Mucosa of stomach (tissue), 1 donor: ENCODE results near the gene DSG4.

Experiments
- H3K27me3 ChIP-seq: one replicate; pipeline ENCODE4 v1.7.0; 2013; ENCODE audit warnings: mild to moderate bottlenecking, low read length; ENCODE audit not compliant: control insufficient read depth, insufficient read depth
- H3K36me3 ChIP-seq: one replicate; pipeline ENCODE4 v1.7.0; 2013; ENCODE audit warnings: low read length; ENCODE audit not compliant: control insufficient read depth, insufficient read depth
- H3K4me1 ChIP-seq: one replicate; pipeline ENCODE4 v1.7.0; 2013; ENCODE audit warnings: mild to moderate bottlenecking, low read length; ENCODE audit not compliant: control insufficient read depth, insufficient read depth
- H3K4me3 ChIP-seq: one replicate; pipeline ENCODE4 v1.7.0; 2013; ENCODE audit warnings: low read length
- H3K9ac ChIP-seq: one replicate; pipeline ENCODE4 v1.7.0; 2013; ENCODE audit warnings: mild to moderate bottlenecking, low read length, moderate library complexity
- H3K9me3 ChIP-seq: one replicate; pipeline ENCODE4 v1.7.0; 2013; ENCODE audit warnings: mild to moderate bottlenecking, low read length, moderate library complexity; ENCODE audit not compliant: control insufficient read depth
- donor health status: Pancreatic carcinoma.

DSG4 gene

DNA sequence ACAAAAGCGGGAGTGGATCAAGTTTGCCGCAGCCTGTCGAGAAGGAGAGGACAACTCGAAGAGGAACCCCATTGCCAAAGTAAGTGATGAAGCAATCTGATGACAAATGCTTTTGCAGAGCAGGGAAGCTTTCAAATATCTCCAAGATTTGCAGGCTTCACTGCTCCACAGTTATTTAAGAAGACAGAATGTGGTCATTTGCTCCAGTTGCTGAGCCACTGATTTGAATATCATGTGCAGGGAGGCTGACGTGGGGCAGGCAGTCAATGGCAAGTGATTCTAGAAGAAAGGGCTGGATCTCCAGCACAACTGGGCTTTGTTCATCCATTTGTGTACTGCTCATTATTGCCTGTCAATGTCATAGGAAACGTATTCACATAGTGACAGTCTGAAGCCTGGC lies 10.2 kb downstream of the DSG4 start:
- Histone ChIP-seq H3K4me3 (no peak overlapping the region), H3K9me3 (no peaks in the 10 kb centered on the region), H3K9ac (no peak overlapping the region), H3K4me1 (no peaks in the 10 kb centered on the region), H3K27me3 (no peaks in the 10 kb centered on the region), H3K36me3 (no peaks in the 10 kb centered on the region)

DNA sequence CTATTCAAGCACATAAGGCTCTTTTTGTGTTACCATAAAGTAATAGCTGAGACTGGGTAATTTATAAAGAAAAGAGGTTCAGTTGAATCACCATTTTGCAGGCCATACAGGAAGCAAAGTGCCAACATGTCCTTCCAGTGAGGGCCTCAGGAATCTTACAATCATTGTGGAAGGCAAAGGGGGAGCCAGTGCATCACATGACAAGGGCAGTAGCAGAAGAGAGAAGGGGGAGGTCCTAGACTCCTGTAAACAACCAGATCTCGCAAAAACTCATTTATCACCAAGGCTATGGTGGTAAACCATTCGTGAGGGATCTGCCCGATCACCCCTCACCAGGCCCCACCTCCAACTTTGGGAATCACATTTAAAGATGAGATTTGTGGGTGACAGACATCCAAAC lies 16.7 kb downstream of the DSG4 start:
- Histone ChIP-seq H3K9me3 (no peaks in the 10 kb centered on the region), H3K36me3 (no peaks in the 10 kb centered on the region), H3K9ac (no peak overlapping the region), H3K27me3 (no peaks in the 10 kb centered on the region), H3K4me3 (no peak overlapping the region), H3K4me1 (peaks cover 13% of the 10 kb centered on the region)

DNA sequence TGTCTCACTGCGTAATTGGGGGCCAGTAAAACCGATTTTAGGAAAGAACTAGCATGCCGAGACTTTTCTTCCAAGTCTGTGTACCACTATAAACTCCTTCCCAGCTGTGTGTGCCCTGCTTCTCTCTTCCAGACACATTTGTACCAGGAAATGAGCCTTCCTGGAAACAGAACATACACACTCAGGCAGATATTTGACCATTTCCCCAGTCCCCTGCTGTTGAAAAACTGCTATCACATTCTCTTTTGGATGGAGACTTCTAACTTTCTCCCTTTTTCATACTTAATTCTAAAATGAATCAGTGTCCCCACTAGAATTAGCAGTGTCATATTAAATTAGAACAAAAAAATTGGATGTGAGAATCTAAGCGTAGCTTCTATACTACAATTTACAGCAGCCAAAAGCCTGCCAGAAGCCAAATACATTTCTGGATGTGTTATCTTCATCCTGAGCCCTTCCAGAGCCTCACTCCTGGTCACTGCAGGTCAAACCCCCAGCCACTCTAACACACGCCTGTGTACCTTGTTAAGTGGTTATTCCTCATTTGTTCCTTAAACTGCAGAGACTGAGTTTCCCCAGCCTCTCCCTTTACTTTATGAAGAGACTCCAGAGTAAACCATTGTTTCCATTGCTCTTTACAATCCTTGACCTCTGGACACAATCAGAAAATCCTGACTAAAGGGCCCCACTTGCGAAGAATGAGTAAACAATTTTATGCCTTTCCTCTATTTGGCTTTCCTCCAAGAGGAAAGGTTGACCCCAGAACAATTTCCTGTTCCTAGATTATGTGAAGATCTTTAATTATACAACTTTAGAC lies 20.4 kb downstream of the DSG4 start:
- Histone ChIP-seq H3K9ac (no peak overlapping the region), H3K4me3 (no peak overlapping the region), H3K9me3 (no peaks in the 10 kb centered on the region)

DNA sequence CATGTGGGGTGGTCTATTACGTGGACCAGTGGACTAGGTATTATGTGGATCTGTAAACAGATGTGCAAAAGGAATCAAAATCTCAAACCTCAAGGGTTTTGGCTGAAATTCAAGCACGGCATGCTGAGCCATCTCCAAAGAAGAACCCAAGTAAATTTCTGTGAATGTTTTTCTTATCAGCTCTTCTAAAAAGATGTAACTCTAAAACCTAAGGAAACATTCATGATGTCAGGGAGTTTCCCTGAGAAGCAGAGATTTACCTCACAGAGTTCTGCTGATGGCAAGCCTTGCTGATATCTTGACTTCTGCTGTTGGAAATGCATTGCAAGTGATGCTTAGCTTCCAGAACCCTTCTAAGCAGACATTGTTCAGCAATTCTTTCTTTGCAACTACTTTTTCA lies 21.6 kb downstream of the DSG4 start:
- Histone ChIP-seq H3K4me1 (peaks cover 34% of the 10 kb centered on the region), H3K4me3 (no peak overlapping the region), H3K9ac (no peak overlapping the region), H3K36me3 (no peaks in the 10 kb centered on the region), H3K9me3 (no peaks in the 10 kb centered on the region), H3K27me3 (no peaks in the 10 kb centered on the region)

More for the DNA sequence above, 20.4 kb downstream of the DSG4 start:
- H3K36me3 ChIP-seq: no peaks in the 10 kb centered on the region
- H3K4me1 ChIP-seq: peaks cover 27% of the 10 kb centered on the region
- H3K27me3 ChIP-seq: no peaks in the 10 kb centered on the region

DNA sequence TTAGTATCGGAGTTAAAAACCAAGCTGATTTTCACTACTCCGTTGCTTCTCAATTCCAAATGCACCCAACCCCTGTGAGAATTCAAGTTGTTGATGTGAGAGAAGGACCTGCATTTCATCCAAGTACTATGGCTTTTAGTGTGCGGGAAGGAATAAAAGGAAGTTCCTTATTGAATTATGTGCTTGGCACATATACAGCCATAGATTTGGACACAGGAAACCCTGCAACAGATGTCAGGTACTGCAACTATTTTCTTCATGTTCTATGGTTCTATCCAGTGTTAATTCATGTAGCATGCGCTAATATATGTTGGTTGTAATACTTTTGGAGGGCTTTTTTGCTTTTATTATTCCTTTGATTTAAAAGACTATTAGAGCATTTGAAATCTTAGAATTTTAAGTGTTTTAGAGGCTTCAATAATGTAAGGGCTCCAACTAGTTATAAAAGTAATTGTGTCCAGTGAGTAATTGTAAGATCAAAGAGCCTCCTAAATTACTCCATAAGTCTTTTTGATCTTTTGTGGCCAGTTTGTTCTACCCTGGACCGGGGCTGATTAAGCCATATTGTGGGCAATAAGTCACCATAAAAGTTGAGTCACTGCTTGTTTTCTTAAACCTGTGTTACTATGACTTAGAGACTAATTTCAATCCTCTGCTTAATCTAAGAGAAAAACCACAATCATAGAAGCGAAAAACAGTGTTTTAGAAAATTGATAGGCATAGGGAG lies 22.9 kb downstream of the DSG4 start:
- no peaks in the 10 kb centered on the region for H3K36me3 ChIP-seq
- no peak overlapping the region for H3K4me3 ChIP-seq
- H3K27me3 ChIP-seq: no peaks in the 10 kb centered on the region
- peaks cover 34% of the 10 kb centered on the region for H3K4me1 ChIP-seq
- no peaks in the 10 kb centered on the region for H3K9me3 ChIP-seq
- no peak overlapping the region for H3K9ac ChIP-seq

DNA sequence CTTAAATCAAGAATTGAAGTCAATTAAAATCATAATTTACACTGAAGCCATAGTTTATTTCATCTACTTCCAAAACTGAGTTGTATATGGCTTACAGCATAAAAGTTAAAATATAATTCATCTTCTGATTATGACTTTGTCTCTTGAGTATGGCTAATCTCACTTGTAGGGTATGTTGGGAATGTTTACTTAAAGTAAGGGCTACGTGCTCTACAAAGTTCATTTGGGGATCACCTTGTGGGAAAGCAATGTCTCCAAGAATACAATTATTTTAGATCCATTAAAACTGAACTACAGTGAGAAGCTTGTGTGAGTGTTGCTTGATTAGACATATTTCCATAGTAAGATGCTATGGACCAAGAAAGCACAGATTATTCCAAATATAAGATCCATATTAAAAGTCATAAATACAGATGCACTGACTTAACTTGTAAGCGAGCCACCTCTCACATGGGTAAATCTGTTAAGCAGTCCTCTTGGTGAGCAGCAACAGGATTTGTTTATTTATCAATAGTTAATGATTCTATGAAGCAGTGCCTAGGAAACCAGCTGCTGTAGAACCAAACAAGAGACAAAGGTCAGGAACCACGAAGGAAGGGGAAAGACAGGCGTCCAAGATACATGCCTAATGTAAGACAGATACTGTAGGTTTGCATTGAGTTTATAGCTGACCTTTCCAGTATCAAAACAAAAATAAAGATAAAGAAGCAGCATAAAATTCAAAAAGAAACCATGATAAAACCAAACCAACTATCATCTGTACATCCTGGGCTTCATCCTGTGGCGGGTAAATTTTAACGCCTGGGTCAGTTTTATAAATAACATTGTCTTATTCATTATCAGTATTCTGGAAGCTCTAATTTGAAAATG lies 24.8 kb downstream of the DSG4 start:
- Histone ChIP-seq H3K9ac (no peak overlapping the region), H3K36me3 (no peaks in the 10 kb centered on the region), H3K27me3 (no peaks in the 10 kb centered on the region), H3K4me1 (peaks cover 34% of the 10 kb centered on the region), H3K9me3 (no peaks in the 10 kb centered on the region), H3K4me3 (no peak overlapping the region)

DNA sequence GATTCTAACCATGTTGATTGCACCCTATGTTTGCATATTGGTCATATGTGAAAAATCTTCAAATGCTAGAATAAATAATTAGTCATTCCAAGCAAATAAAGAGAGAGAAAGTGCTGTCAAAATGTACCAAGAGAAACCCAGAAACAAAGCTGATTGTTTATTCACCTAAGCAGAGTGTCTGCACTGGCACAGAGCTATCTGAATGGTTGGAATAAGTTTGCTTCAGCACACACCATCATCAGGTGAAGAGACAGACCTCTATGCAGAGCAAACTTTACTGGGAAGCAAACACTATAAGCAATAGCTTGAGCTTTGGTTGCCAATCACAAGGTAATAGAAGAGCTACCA lies 25.4 kb downstream of the DSG4 start:
- no peaks in the 10 kb centered on the region for H3K36me3 ChIP-seq
- H3K9me3 ChIP-seq: no peaks in the 10 kb centered on the region
- H3K4me1 ChIP-seq: peaks cover 27% of the 10 kb centered on the region
- H3K4me3 ChIP-seq: no peak overlapping the region
- no peak overlapping the region for H3K9ac ChIP-seq
- no peaks in the 10 kb centered on the region for H3K27me3 ChIP-seq

DNA sequence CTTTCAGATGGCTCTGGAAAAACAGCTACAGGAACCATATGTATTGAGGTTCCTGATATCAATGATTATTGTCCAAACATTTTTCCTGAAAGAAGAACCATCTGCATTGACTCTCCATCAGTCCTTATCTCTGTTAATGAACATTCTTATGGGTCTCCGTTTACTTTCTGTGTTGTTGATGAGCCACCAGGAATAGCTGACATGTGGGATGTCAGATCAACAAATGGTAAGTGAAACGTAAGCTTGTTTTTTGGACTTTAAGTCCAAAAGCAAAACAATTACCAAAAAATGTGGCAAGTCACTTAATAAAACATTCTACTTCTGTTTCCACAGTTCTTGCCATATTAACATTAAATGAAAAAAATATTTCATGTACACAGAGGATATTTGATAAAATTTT lies 26.8 kb downstream of the DSG4 start:
- Histone ChIP-seq H3K9ac (no peak overlapping the region), H3K4me1 (peaks cover 20% of the 10 kb centered on the region), H3K27me3 (no peaks in the 10 kb centered on the region), H3K36me3 (no peaks in the 10 kb centered on the region), H3K9me3 (no peaks in the 10 kb centered on the region), H3K4me3 (no peak overlapping the region)

DNA sequence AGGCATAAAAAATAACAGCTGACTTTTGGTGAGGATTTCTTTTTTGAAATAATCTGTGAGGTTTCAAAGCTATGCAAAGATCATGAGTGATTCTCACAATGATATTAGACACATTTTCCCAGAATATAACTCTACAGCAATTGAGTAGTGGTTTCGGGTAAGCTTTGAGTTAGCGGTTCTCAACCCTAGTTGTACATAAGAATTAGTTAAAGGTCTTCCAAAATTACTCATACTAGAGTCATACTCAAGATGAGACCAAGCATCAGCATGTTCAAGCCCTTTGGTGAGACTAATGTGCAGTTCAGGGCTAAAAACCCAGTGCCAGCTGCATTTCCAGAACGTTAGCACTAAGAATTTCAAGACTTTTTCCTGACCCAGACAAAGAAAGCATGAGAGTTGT lies 31.1 kb downstream of the DSG4 start:
- Histone ChIP-seq H3K9ac (no peak overlapping the region), H3K4me1 (peaks cover 4% of the 10 kb centered on the region), H3K27me3 (no peaks in the 10 kb centered on the region), H3K4me3 (no peak overlapping the region), H3K36me3 (no peaks in the 10 kb centered on the region), H3K9me3 (no peaks in the 10 kb centered on the region)

DNA sequence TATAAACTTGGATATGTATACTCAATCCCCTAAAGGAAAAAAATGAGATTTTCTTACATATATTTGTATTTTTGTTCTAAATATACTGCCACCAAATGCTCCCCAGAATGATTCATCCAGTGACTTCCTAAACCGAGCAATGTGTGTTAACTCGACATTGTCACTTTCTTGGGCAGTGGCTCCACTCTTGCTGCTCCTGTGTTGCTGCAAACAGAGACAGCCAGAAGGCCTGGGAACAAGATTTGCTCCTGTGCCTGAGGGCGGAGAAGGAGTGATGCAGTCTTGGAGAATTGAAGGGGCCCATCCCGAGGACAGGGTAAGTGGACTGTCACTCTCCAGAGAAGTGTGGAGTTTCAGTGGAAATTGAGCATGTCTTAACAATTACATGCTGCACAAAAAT lies 32.7 kb downstream of the DSG4 start:
- H3K36me3 ChIP-seq: no peaks in the 10 kb centered on the region
- no peaks in the 10 kb centered on the region for H3K27me3 ChIP-seq
- no peak overlapping the region for H3K9ac ChIP-seq
- H3K9me3 ChIP-seq: no peaks in the 10 kb centered on the region
- no peaks in the 10 kb centered on the region for H3K4me1 ChIP-seq
- no peak overlapping the region for H3K4me3 ChIP-seq

DNA sequence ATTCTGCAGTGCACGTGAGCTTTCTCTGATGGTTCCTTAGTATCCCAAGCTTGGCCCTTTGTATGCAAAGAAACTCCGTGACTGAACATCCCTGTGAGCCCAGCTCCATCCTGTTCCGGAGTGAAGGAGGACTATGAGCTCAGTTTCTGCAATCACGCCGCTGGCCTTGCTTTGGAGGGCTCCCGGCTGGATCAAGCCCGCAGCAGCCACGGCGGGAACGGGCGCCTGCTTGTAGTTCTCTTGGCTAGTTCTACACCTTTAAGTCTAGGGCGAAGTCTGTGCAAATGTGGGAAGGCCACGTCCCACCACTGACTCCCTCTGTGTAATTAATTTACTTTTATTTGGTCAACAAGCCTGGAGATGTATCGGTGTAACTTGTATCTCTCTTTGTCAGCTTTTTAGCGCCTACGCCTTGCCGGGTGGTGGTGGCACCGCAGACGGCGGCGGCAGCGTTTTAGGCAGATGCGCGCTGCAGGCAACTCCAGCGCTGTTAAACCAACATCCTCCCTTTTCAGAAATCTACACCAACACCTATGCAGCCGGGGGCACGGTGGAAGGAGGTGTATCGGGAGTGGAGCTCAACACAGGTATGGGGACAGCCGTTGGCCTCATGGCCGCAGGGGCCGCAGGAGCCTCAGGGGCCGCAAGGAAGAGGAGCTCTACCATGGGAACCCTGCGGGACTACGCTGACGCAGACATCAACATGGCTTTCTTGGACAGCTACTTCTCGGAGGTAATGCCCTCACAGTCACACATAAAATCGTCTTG lies 34.3 kb downstream of the DSG4 start:
- Histone ChIP-seq H3K9ac (no peak overlapping the region), H3K4me3 (no peak overlapping the region), H3K27me3 (no peaks in the 10 kb centered on the region), H3K36me3 (no peaks in the 10 kb centered on the region), H3K4me1 (no peaks in the 10 kb centered on the region), H3K9me3 (no peaks in the 10 kb centered on the region)
